DOHH2 (cell line): ENCODE measurements around the gene ATP5IF1.
A peak's percentile ranks its signal among the peaks of the same experiment; 100 is the strongest.

Experiments used
- H3F3A ChIP-seq: fragments of 200-600 bp; sonication (generic), shearing (Covaris generic); 2 replicates; pipeline ENCODE4 v1.6.0; 2016; ENCODE audit warnings: antibody characterized with exemption, mild to moderate bottlenecking; ENCODE audit not compliant: control insufficient read depth, insufficient read depth
- H3K27ac ChIP-seq: fragments of 200-600 bp; sonication (generic); 2 replicates; pipeline ENCODE4 v1.5.1; 2014; ENCODE audit warnings: low read depth, mild to moderate bottlenecking, low read length, moderate library complexity
- H3K27me3 ChIP-seq: fragments of 200-600 bp; sonication (generic); 2 replicates; pipeline ENCODE4 v1.6.1; 2014; ENCODE audit warnings: mild to moderate bottlenecking, low read length, mixed read lengths; ENCODE audit not compliant: control insufficient read depth
- H3K36me3 ChIP-seq: fragments of 200-600 bp; sonication (generic); 2 replicates; pipeline ENCODE4 v1.6.1; 2014; ENCODE audit warnings: mild to moderate bottlenecking, low read length, moderate library complexity, mixed read lengths; ENCODE audit not compliant: control insufficient read depth
- H3K4me1 ChIP-seq: fragments of 200-600 bp; sonication (generic); 2 replicates; pipeline ENCODE4 v1.6.1; 2014; ENCODE audit warnings: mild to moderate bottlenecking, low read length, mixed read lengths; ENCODE audit not compliant: control insufficient read depth
- H3K4me2 ChIP-seq: fragments of 200-600 bp; sonication (generic); 2 replicates; pipeline ENCODE4 v1.6.0; 2014; ENCODE audit warnings: mild to moderate bottlenecking, low read length, moderate library complexity
- H3K4me3 ChIP-seq: fragments of 200-600 bp; sonication (generic); 2 replicates; pipeline ENCODE4 v1.5.1; 2014; ENCODE audit warnings: mild to moderate bottlenecking, low read length, mixed read lengths
- H3K79me2 ChIP-seq: fragments of 200-600 bp; sonication (generic); 2 replicates; pipeline ENCODE4 v1.6.1; 2014; ENCODE audit warnings: mild to moderate bottlenecking, low read length, mixed read lengths; ENCODE audit not compliant: control insufficient read depth
- H3K9me2 ChIP-seq: fragments of 200-600 bp; sonication (generic); replicated peaks from 2 replicates; pipeline ENCODE4 v1.6.1; 2014; ENCODE audit warnings: mild to moderate bottlenecking, low read length, mixed read lengths; ENCODE audit not compliant: control insufficient read depth
- H3K9me3 ChIP-seq: fragments of 200-600 bp; sonication (generic); 2 replicates; pipeline ENCODE4 v1.6.1; 2014; ENCODE audit warnings: antibody characterized with exemption, low read length, mixed read lengths; ENCODE audit not compliant: control insufficient read depth, insufficient read depth
- H4K20me1 ChIP-seq: fragments of 200-600 bp; sonication (generic); 2 replicates; pipeline ENCODE4 v1.6.0; 2014; ENCODE audit warnings: low read depth, mild to moderate bottlenecking, antibody characterized with exemption, low read length, moderate library complexity; ENCODE audit not compliant: control insufficient read depth, insufficient read depth
- CTCF ChIP-seq: fragments of 200-600 bp; sonication (generic); IDR thresholded peaks from one replicate; pipeline ENCODE4 v1.5.1; 2014; ENCODE audit warnings: antibody characterized with exemption, mild to moderate bottlenecking, low read depth, low read length; ENCODE audit not compliant: poor library complexity, severe bottlenecking
- EZH2phosphoT487 ChIP-seq: fragments of 200-600 bp; sonication (generic); IDR thresholded peaks from 2 replicates; pipeline ENCODE4 v1.6.1; 2017; ENCODE audit warnings: borderline replicate concordance, mild to moderate bottlenecking, antibody characterized with exemption, low read length, moderate library complexity, mixed read lengths

Gene ATP5IF1

GRCh38 chr1:28235755-28236655, at the start of gene ATP5IF1:
Gene ATP5IF1, plus strand, starts transcription at chr1:28236124. Its CDS starts 60 bp downstream, at chr1:28236184.
- H3K27ac ChIP-seq = peak within 1 kb of the TSS; percentile 72
- TF ChIP-seq CTCF (no peak), EZH2phosphoT487 (no peak)
- H3K79me2 ChIP-seq = peaks cover 52% of the 10 kb centered on the region

GRCh38 chr1:28190337-28190979, 45.5 kb upstream of the ATP5IF1 start:
- Histone ChIP-seq H3K4me3 (no peak overlapping the region), H3F3A (no peaks in the 10 kb centered on the region), H3K9me3 (no peaks in the 10 kb centered on the region), H3K9me2 (no peaks in the 10 kb centered on the region), H3K27ac (no peak overlapping the region), H4K20me1 (no peaks in the 10 kb centered on the region), H3K4me1 (peaks cover 8% of the 10 kb centered on the region; the same call in 1 of the 2 replicates), H3K36me3 (no peaks in the 10 kb centered on the region), H3K27me3 (no peaks in the 10 kb centered on the region), H3K4me2 (no peak overlapping the region), H3K79me2 (no peaks in the 10 kb centered on the region)
- TF ChIP-seq EZH2phosphoT487 (no peak), CTCF (no peak)

More at GRCh38 chr1:28235755-28236655, at the start of gene ATP5IF1:
- H3K9me2 ChIP-seq = no peaks in the 10 kb centered on the region
- no peaks in the 10 kb centered on the region for H3K9me3 ChIP-seq
- peaks cover 37% of the 10 kb centered on the region for H3F3A ChIP-seq
- H3K36me3 ChIP-seq = peaks cover 47% of the 10 kb centered on the region
- H3K4me1 ChIP-seq = peaks cover 78% of the 10 kb centered on the region
- H3K4me3 ChIP-seq = peak within 1 kb of the TSS; percentile 96
- peak within 1 kb of the TSS; percentile 98 for H3K4me2 ChIP-seq
- H4K20me1 ChIP-seq = no peaks in the 10 kb centered on the region; the same call in 1 of the 2 replicates
- H3K27me3 ChIP-seq = no peaks in the 10 kb centered on the region

GRCh38 chr1:28190996-28191645, 44.8 kb upstream of the ATP5IF1 start:
- H3K9me3 ChIP-seq = no peaks in the 10 kb centered on the region
- H3K36me3 ChIP-seq = no peaks in the 10 kb centered on the region
- no peak overlapping the region for H3K4me3 ChIP-seq
- no peak overlapping the region for H3K4me2 ChIP-seq
- 0 out of 2 replicates have a peak, but pooled peaks cover 2% of the 10 kb centered on the region for H3F3A ChIP-seq
- H3K79me2 ChIP-seq = no peaks in the 10 kb centered on the region
- H3K27ac ChIP-seq = no peak overlapping the region
- no peak for TF ChIP-seq CTCF
- TF ChIP-seq EZH2phosphoT487 = no peak
- peaks cover 8% of the 10 kb centered on the region; the same call in 1 of the 2 replicates for H3K4me1 ChIP-seq
- no peaks in the 10 kb centered on the region for H4K20me1 ChIP-seq
- H3K9me2 ChIP-seq = no peaks in the 10 kb centered on the region
- H3K27me3 ChIP-seq = no peaks in the 10 kb centered on the region
